Testis (tissue), 3 donors: ENCODE results near the gene DIAPH2. TPM values are rescaled to one million over a fixed set of nuclear protein-coding genes. Genes with fewer than 3 reads are reported as not detected.

Experiments
- DNase-seq: peaks from one replicate; pipeline ENCODE4 v3.0.0-alpha.2; 2019
- H3K27ac ChIP-seq, 2 donors: fragments of 200-600 bp; sonication (generic); one replicate each; pipeline ENCODE4 v1.5.1; 2019
- H3K27me3 ChIP-seq: fragments of 200-600 bp; sonication (generic); one replicate; pipeline ENCODE4 v1.5.1; 2019
- H3K36me3 ChIP-seq: fragments of 200-600 bp; sonication (generic); one replicate; pipeline ENCODE4 v1.5.1; 2017; ENCODE audit warnings: low read depth; ENCODE audit errors: missing control alignments
- H3K4me1 ChIP-seq: fragments of 200-600 bp; sonication (generic); one replicate; pipeline ENCODE4 v1.5.1; 2019
- H3K4me3 ChIP-seq, 2 donors: fragments of 200-600 bp; sonication (generic); one replicate each; pipeline ENCODE4 v1.5.1; 2017 to 2019
- H3K9me3 ChIP-seq: fragments of 200-600 bp; sonication (generic); one replicate; pipeline ENCODE4 v1.5.1; 2017
- CTCF ChIP-seq, 3 experiments: fragments of 450-650 bp in 2 of 3; fragments of 200-600 bp in 1 of 3; sonication (generic) in 1 of 3; IDR thresholded peaks; one replicate each; pipeline ENCODE4 v1.5.1; 2016 to 2019; ENCODE audit warnings: antibody characterized with exemption in 3 of 3, mild to moderate bottlenecking in 2 of 3, moderate library complexity in 1 of 3
- POLR2A ChIP-seq: fragments of 450-650 bp; IDR thresholded peaks from one replicate; pipeline ENCODE4 v1.6.1; 2017; ENCODE audit warnings: antibody characterized with exemption, mild to moderate bottlenecking, moderate library complexity
- WGBS, 2 donors: methylation state at CpG; one replicate each; pipeline ENCODE4 v1.1.5; 2018; 5-methylcytosine and 5-hydroxymethylcytosine counted together
- intact Hi-C: fragments of 100-400 bp; cut with DNase I; formaldehyde crosslinking; loops from one replicate; pipeline ENCODE4 v1.15.1; 2023; ENCODE audit warnings: low total_unique reads
- polyA plus RNA-seq: library from polyadenylated mRNA; stranded (reverse); fragments of 350-450 nt; fragmentation: Illumina TruSeq; extraction: RNeasy Lipid Tissue Mini Kit (QIAGEN cat#74804); gene quantifications from one replicate; pipeline ENCODE4 v1.2.3, GENCODE V29; 2014; ENCODE audit warnings: low read depth, low replicate concordance; ENCODE audit not compliant: insufficient read depth
- total RNA-seq, 2 donors: library from RNA; depleted of rRNA; stranded (reverse); fragments of >200 nt; gene quantifications; one replicate each; pipeline ENCODE4 v1.2.3, GENCODE V29; 2016

The DIAPH2 gene
- total and polyA plus RNA-seq, 3 donors from 2014 or later = 13.1 to 68.3 (median 67.4) TPM

GRCh38 chrX:97060020-97060419 lies 375.4 kb downstream of the DIAPH2 start:
- H3K9me3 ChIP-seq = no peaks in the 10 kb centered on the region
- 94% methylated on average over 4 of the region's 4 CpGs for WGBS, 2 donors
- H3K36me3 ChIP-seq = no peaks in the 10 kb centered on the region
- intact Hi-C loops = no loop called here
- no peak for DNase-seq
- TF ChIP-seq POLR2A (no peak), CTCF (IDR thresholded peaks at IDR 0.05) (no peak)
- H3K4me3 ChIP-seq = no peak overlapping the region
- H3K4me1 ChIP-seq = no peaks in the 10 kb centered on the region
- H3K27me3 ChIP-seq = no peaks in the 10 kb centered on the region
- H3K27ac ChIP-seq = no peak overlapping the region

GRCh38 chrX:97065066-97065465 lies 380.4 kb downstream of the DIAPH2 start:
- Histone ChIP-seq H3K4me3 (no peak overlapping the region), H3K36me3 (no peaks in the 10 kb centered on the region), H3K4me1 (no peaks in the 10 kb centered on the region), H3K27me3 (no peaks in the 10 kb centered on the region), H3K9me3 (no peaks in the 10 kb centered on the region), H3K27ac (no peak overlapping the region)
- TF ChIP-seq CTCF (IDR thresholded peaks at IDR 0.05) (no peak), POLR2A (no peak)
- WGBS, 2 donors = 88 to 92% methylated on average over 5 of the region's 5 CpGs
- intact Hi-C loops = no loop called here
- DNase-seq = no peak

GRCh38 chrX:97065973-97066372 lies 381.3 kb downstream of the DIAPH2 start:
- Histone ChIP-seq H3K4me3 (no peak overlapping the region), H3K27me3 (no peaks in the 10 kb centered on the region), H3K36me3 (no peaks in the 10 kb centered on the region), H3K4me1 (no peaks in the 10 kb centered on the region), H3K27ac (no peak overlapping the region), H3K9me3 (no peaks in the 10 kb centered on the region)
- DNase-seq = no peak
- no peak for TF ChIP-seq CTCF (IDR thresholded peaks at IDR 0.05)
- TF ChIP-seq POLR2A = no peak
- intact Hi-C loops = no loop called here

GRCh38 chrX:97066381-97066780 lies 381.7 kb downstream of the DIAPH2 start:
- no peak overlapping the region for H3K4me3 ChIP-seq
- H3K27ac ChIP-seq = no peak overlapping the region
- no peaks in the 10 kb centered on the region for H3K9me3 ChIP-seq
- intact Hi-C loops = no loop called here
- H3K27me3 ChIP-seq = no peaks in the 10 kb centered on the region
- no peak for DNase-seq
- TF ChIP-seq POLR2A (no peak), CTCF (IDR thresholded peaks at IDR 0.05) (no peak)
- no peaks in the 10 kb centered on the region for H3K4me1 ChIP-seq
- 63 to 65% methylated on average over 3 of the region's 3 CpGs for WGBS, 2 donors
- no peaks in the 10 kb centered on the region for H3K36me3 ChIP-seq

- Histone ChIP-seq H3K4me1 (no peaks in the 10 kb centered on the region), H3K27ac (no peak overlapping the region), H3K4me3 (no peak overlapping the region), H3K36me3 (no peaks in the 10 kb centered on the region), H3K9me3 (no peaks in the 10 kb centered on the region), H3K27me3 (no peaks in the 10 kb centered on the region)
- no peak for TF ChIP-seq CTCF (IDR thresholded peaks at IDR 0.05)
- intact Hi-C loops = no loop called here
- 82 to 100% methylated on average over 1 of the region's 1 CpG for WGBS, 2 donors
- DNase-seq = no peak
Measured at GRCh38 chrX:97070346-97070745, 385.7 kb downstream of the DIAPH2 start.
